GM19025 (cell line): ENCODE measurements around the gene TMEM131L.

Source experiments
- ATAC-seq: cut with Tn5 transposase; IDR thresholded peaks from one replicate; pipeline ENCODE4 v1.9.1; 2021; ENCODE audit warnings: mild to moderate bottlenecking, low read depth, moderate library complexity; ENCODE audit not compliant: unreplicated experiment

Gene TMEM131L

GRCh38 chr4:153683763-153684181 is 217.6 kb downstream of the TMEM131L start:
- ATAC-seq = no peak

GRCh38 chr4:153684182-153684970 is 218.2 kb downstream of the TMEM131L start, which contains the start of gene TLR2:
Gene TLR2 (plus strand): TSS chr4:153684280. CDS start chr4:153702908, 18,628 bp downstream.
- peak; percentile 91 for ATAC-seq

- no peak for ATAC-seq
Measured at GRCh38 chr4:153684971-153685371, 218.8 kb downstream of the TMEM131L start.
